Measurements from ENCODE around the gene TCEANC.
"Not testable (repeated sequence)": the region's sequence is repeated elsewhere in the genome, so short reads cannot be mapped to it uniquely, and the experiment has no call there.

TCEANC gene

GRCh38 chrX:13622401-13622964 lies 30.5 kb upstream of the TCEANC start:
- no peak for DNase-seq (ENCODE audit: low read depth)
- no peak for TF ChIP-seq CTCF (IDR thresholded peaks at IDR 0.05; ENCODE audit: control insufficient read depth, insufficient read depth, low read depth, low read length, missing control alignments)
- no peak overlapping the region for H3K4me3 ChIP-seq (ENCODE audit: control insufficient read depth, low read depth, low read length)

- no peak overlapping the region for H3K4me3 ChIP-seq (ENCODE audit: control insufficient read depth, low read depth, low read length)
- TF ChIP-seq CTCF (IDR thresholded peaks at IDR 0.05; ENCODE audit: control insufficient read depth, insufficient read depth, low read depth, low read length, missing control alignments): no peak
- DNase-seq (ENCODE audit: low read depth): no peak
Observed at GRCh38 chrX:13627306-13627705, 25.6 kb upstream of the TCEANC start.

- DNase-seq (ENCODE audit: low read depth); H3K4me3 ChIP-seq (ENCODE audit: control insufficient read depth, low read depth, low read length): not testable (repeated sequence)
Observed at GRCh38 chrX:13637224-13637623, 15.7 kb upstream of the TCEANC start.

GRCh38 chrX:13638021-13638420 lies 14.9 kb upstream of the TCEANC start:
- no peak for TF ChIP-seq CTCF (IDR thresholded peaks at IDR 0.05; ENCODE audit: control insufficient read depth, insufficient read depth, low read depth, low read length, missing control alignments)
- H3K4me3 ChIP-seq (ENCODE audit: control insufficient read depth, low read depth, low read length): no peak overlapping the region
- no peak for DNase-seq (ENCODE audit: low read depth)

DNA sequence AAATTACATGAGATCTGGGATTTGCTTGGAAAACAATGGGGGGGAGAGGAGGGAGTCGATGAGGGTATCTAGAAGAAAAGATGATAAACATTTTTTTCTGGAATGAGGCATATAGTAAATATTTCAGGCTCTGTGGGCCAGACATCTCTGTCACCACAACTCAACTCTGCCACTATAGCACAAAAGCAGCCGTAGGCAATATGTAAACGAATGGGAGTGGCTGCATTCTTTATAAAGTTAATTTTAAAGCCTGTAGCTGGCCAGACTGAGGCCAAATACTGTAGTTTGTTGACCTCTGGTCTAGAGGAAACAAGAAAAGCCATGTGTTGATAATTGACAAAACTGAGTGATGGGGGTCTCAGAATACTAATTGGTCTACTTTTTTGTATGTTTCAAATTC lies 14.1 kb upstream of the TCEANC start:
- H3K4me3 ChIP-seq (ENCODE audit: control insufficient read depth, low read depth, low read length): no peak overlapping the region
- TF ChIP-seq CTCF (IDR thresholded peaks at IDR 0.05; ENCODE audit: control insufficient read depth, insufficient read depth, low read depth, low read length, missing control alignments): no peak
- no peak for DNase-seq (ENCODE audit: low read depth)

GRCh38 chrX:13641684-13642083 lies 11.3 kb upstream of the TCEANC start:
- H3K4me3 ChIP-seq (ENCODE audit: control insufficient read depth, low read depth, low read length); DNase-seq (ENCODE audit: low read depth): not testable (repeated sequence)

- DNase-seq (ENCODE audit: low read depth): no peak
- no peak for TF ChIP-seq CTCF (IDR thresholded peaks at IDR 0.05; ENCODE audit: control insufficient read depth, insufficient read depth, low read depth, low read length, missing control alignments)
- no peak overlapping the region for H3K4me3 ChIP-seq (ENCODE audit: control insufficient read depth, low read depth, low read length)
Observed at GRCh38 chrX:13645464-13646153, 7.3 kb upstream of the TCEANC start.

- TF ChIP-seq CTCF (IDR thresholded peaks at IDR 0.05; ENCODE audit: control insufficient read depth, insufficient read depth, low read depth, low read length, missing control alignments): peak; percentile 88
- DNase-seq (ENCODE audit: low read depth): no peak
- H3K4me3 ChIP-seq (ENCODE audit: control insufficient read depth, low read depth, low read length): no peak overlapping the region
Observed at GRCh38 chrX:13646154-13646549, 6.8 kb upstream of the TCEANC start.
